Pancreas (tissue), 10 donors: Measurements from ENCODE around the gene XYLT1. TPM values are rescaled to one million over a fixed set of nuclear protein-coding genes. Genes with fewer than 3 reads are reported as not detected.

Experiments
- ATAC-seq, 4 donors: fragments of 200-7000 bp; cut with Tn5 transposase; one replicate each; pipeline versions ENCODE4 v1.8.0 to v1.9.1; 2020; ENCODE audit warnings: mild to moderate bottlenecking in 4 of 4, moderate library complexity in 4 of 4
- DNase-seq, 6 donors: peaks; one replicate each; pipeline ENCODE4 v3.0.0-alpha.2; 2020
- FAIRE-seq: peaks from 2 replicates; lab custom pipeline; 2012; peaks lifted over from hg19 to GRCh38; lab: Jason Lieb, UNC
- H3K27ac ChIP-seq, 4 donors: fragments of 200-600 bp; sonication (generic); 1 replicate in 3 of 4; 2 replicates in 1 of 4; pipeline versions ENCODE4 v1.5.0 to v1.8.0; 2020
- H3K27me3 ChIP-seq, 4 donors: fragments of 200-600 bp; one replicate each; pipeline ENCODE4 v1.8.0; 2021
- H3K36me3 ChIP-seq, 3 donors: fragments of 200-600 bp; sonication (generic) in 1 of 3; one replicate each; pipeline versions ENCODE4 v1.5.0 to v1.8.0; 2020 to 2021
- H3K4me1 ChIP-seq, 3 donors: fragments of 200-600 bp; one replicate each; pipeline ENCODE4 v1.8.0; 2021
- H3K4me3 ChIP-seq, 4 donors: fragments of 200-600 bp; sonication (generic) in 2 of 4; one replicate each; pipeline versions ENCODE4 v1.5.0 to v1.8.0; 2020 to 2021
- H3K9me3 ChIP-seq, 4 donors: fragments of 200-600 bp; one replicate each; pipeline ENCODE4 v1.8.0; 2021
- CTCF ChIP-seq, 4 donors: fragments of 200-600 bp; sonication (generic) in 3 of 4; IDR thresholded peaks; one replicate each; pipeline versions ENCODE4 v1.5.0 to v1.8.0; 2021; ENCODE audit warnings: antibody characterized with exemption in 4 of 4
- WGBS, 2 donors: extraction: QIAGEN DNeasy Blood & Tissue Kit; methylation state at CpG; one replicate each; pipeline ENCODE4 v1.1.7; 2013; 5-methylcytosine and 5-hydroxymethylcytosine counted together
- intact Hi-C, 3 donors: fragments of 100-400 bp; cut with DNase I; formaldehyde crosslinking; loops; one replicate each; pipeline versions ENCODE4 v1.11.1 to v1.14.2; 2022
- polyA plus RNA-seq, 2 donors: library from polyadenylated mRNA; stranded (reverse); fragments of 200-250 nt; gene quantifications; one replicate each; pipeline ENCODE4 v1.2.3, GENCODE V29; 2013
- total RNA-seq, 6 donors: library from RNA; stranded (reverse); fragmentation: NEBNext Ultra II Directional in 4 of 6; extraction: Animal tissue kit (Norgen Biotek cat#: 25700) in 4 of 6; gene quantifications; one replicate each; pipeline versions ENCODE4 v1.2.1 to v1.2.4, GENCODE V29; 2021 to 2023
- donor health status: healthy with polysubstance abuse.
- donor health status: DM: no; HTN: no; CAD: no; lungs with moderate emphysema.
- donor health status: DM: no; HTN: no; CAD: no.
- donor health status: control.
- donor health status: control.
- donor health status: Bipolar disorder and iron deficiency.
- donor health status: DM: yes; HTN: yes; CAD: no.
- donor health status: DM: no; HTN: no; CAD: no.
- donor health status: DM: no; HTN: no; CAD: no.
- donor health status: DM: yes; HTN: yes; CAD: no.

The XYLT1 gene
- total and polyA plus RNA-seq, 8 donors = 1.6 to 8.2 (median 4.6) TPM

- Histone ChIP-seq H3K9me3 (no peaks in the 10 kb centered on the region), H3K36me3 (no peaks in the 10 kb centered on the region), H3K4me3 (no peak overlapping the region), H3K4me1 (no peaks in the 10 kb centered on the region), H3K27ac (no peak overlapping the region), H3K27me3 (no peaks in the 10 kb centered on the region)
- FAIRE-seq = no peak
- intact Hi-C loops = no loop called here
- DNase-seq = no peak
- WGBS, 2 donors = 69 to 77% methylated on average over 4 of the region's 4 CpGs
- no peak for ATAC-seq
- no peak for TF ChIP-seq CTCF (IDR thresholded peaks at IDR 0.05)
Measured at GRCh38 chr16:17211797-17212196, 259.0 kb downstream of the XYLT1 start.

GRCh38 chr16:17206712-17207111, 264.0 kb downstream of the XYLT1 start:
- H3K27ac ChIP-seq = peak overlapping the region; percentile 26 to 77 (median 44)
- ATAC-seq = no peak
- WGBS, 2 donors = 90 to 92% methylated on average over 2 of the region's 2 CpGs
- no peaks in the 10 kb centered on the region for H3K27me3 ChIP-seq
- intact Hi-C loops = no loop called here
- DNase-seq = no peak
- H3K4me1 ChIP-seq = peaks cover 0 to 7% (median 5%) of the 10 kb centered on the region in 3 donors
- no peak for FAIRE-seq
- no peaks in the 10 kb centered on the region for H3K36me3 ChIP-seq
- no peak overlapping the region for H3K4me3 ChIP-seq
- TF ChIP-seq CTCF (IDR thresholded peaks at IDR 0.05) = no peak
- no peaks in the 10 kb centered on the region for H3K9me3 ChIP-seq

DNA sequence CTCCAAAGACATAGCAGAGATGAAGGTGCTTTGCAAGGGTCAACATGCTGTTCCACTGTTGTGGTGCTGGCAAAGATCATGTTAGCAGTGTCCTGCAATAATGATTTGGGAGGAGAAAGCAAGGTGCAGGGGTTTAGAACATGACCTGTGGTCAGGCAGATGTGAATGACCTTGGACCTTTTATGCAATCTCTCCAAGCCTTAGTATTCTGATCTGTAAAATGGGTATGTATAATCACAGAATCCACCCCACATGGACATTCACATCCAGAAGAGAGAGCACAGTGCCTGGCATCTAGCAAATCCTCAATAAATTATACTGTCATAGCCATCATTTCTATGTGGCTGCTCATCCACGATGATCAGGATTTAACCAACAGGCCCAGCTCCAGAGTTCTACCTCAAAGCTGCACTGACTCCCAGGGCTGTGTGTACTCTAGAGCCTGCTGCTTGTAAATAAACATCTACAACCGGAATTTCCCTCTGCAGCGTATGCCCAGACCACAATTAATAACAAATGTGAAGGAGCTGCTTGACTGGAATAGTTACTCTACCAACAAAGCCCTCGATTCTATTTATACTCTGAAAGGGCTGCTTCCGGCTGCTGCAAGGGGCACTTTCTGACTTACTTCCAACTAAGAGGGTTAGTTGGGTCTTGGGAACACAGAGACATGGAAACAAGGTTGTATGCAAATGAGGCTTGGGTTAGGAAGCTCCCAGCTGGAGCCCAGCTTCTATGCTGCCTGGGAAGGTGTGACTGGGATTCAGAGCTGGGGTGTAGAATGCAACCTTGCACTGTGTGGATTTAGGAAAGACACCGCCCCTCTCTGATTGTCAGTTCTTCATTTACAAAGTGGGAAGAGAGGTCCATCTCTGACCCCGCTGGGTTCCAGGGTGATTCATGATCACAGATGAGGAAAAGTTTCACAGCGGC, 265.2 kb downstream of the XYLT1 start:
- H3K9me3 ChIP-seq = no peaks in the 10 kb centered on the region
- no peak for TF ChIP-seq CTCF (IDR thresholded peaks at IDR 0.05)
- H3K36me3 ChIP-seq = no peaks in the 10 kb centered on the region
- intact Hi-C loops = no loop called here
- peak overlapping the region; percentile 26 to 77 (median 44) for H3K27ac ChIP-seq
- no peaks in the 10 kb centered on the region for H3K27me3 ChIP-seq
- peaks cover 0 to 7% (median 5%) of the 10 kb centered on the region in 3 donors for H3K4me1 ChIP-seq
- ATAC-seq (peak; percentile 84 to 92 (median 89)), FAIRE-seq (no peak), DNase-seq (peak in 3 of 6 donors; percentile 45 to 57 (median 52))
- 27 to 40% methylated on average over 8 of the region's 8 CpGs for WGBS, 2 donors
- no peak overlapping the region for H3K4me3 ChIP-seq

- TF ChIP-seq CTCF (IDR thresholded peaks at IDR 0.05) = no peak
- H3K4me1 ChIP-seq = peaks cover 0 to 7% (median 5%) of the 10 kb centered on the region in 3 donors
- ATAC-seq (peak in 3 of 4 donors; percentile 6 to 24 (median 24)), FAIRE-seq (no peak), DNase-seq (no peak)
- intact Hi-C loops = no loop called here
- H3K36me3 ChIP-seq = no peaks in the 10 kb centered on the region
- WGBS, 2 donors = 50 to 51% methylated on average over 2 of the region's 2 CpGs
- no peaks in the 10 kb centered on the region for H3K9me3 ChIP-seq
- H3K4me3 ChIP-seq = no peak overlapping the region
- no peaks in the 10 kb centered on the region for H3K27me3 ChIP-seq
- peak overlapping the region in 3 of 4 donors; percentile 15 to 77 (median 60) for H3K27ac ChIP-seq
Measured at GRCh38 chr16:17204644-17205043, 266.1 kb downstream of the XYLT1 start.

- Histone ChIP-seq H3K36me3 (no peaks in the 10 kb centered on the region), H3K27ac (peak overlapping the region in 1 of 4 donors; percentile 77), H3K9me3 (no peaks in the 10 kb centered on the region), H3K4me1 (peaks cover 0 to 7% (median 5%) of the 10 kb centered on the region in 3 donors), H3K4me3 (no peak overlapping the region), H3K27me3 (no peaks in the 10 kb centered on the region)
- ATAC-seq (no peak), DNase-seq (no peak), FAIRE-seq (no peak)
- intact Hi-C loops = no loop called here
- WGBS, 2 donors = 86% methylated on average over 2 of the region's 2 CpGs
- TF ChIP-seq CTCF (IDR thresholded peaks at IDR 0.05) = no peak
Measured at GRCh38 chr16:17204206-17204605, 266.6 kb downstream of the XYLT1 start.
